ENCODE results near the gene CBFA2T3.

- TF ChIP-seq CTCF (IDR thresholded peaks at IDR 0.05) (no peak), ZFX (IDR thresholded peaks at IDR 0.05; ENCODE audit: borderline replicate concordance) (no peak)
Observed at GRCh38 chr16:88863426-88863825, 113.6 kb downstream of the CBFA2T3 start.

Data from 22Rv1 (cell line).